GM18505 (cell line): Measurements from ENCODE around the gene GANAB.
"Not testable (repeated sequence)": the region's sequence is repeated elsewhere in the genome, so short reads cannot be mapped to it uniquely, and the experiment has no call there.

Source experiments
- ATAC-seq: cut with Tn5 transposase; IDR thresholded peaks from one replicate; pipeline ENCODE4 v1.9.1; 2021; ENCODE audit not compliant: unreplicated experiment
- POLR2A ChIP-seq: IDR thresholded peaks from 4 replicates; pipeline ENCODE4 v1.6.1; 2011; ENCODE audit warnings: borderline replicate concordance; ENCODE audit not compliant: insufficient read depth, insufficient read length; ENCODE audit errors: extremely low read depth

The GANAB gene

GRCh38 chr11:62621567-62622470 is 24.6 kb downstream of the GANAB start, which contains the start of gene B3GAT3:
Gene B3GAT3, minus strand, starts transcription at chr11:62621986. Its CDS starts 39 bp downstream, at chr11:62621947.
- peak; percentile 87 for TF ChIP-seq POLR2A
- ATAC-seq = peak; percentile 89

- no peak for ATAC-seq
- TF ChIP-seq POLR2A = no peak
Observed at GRCh38 chr11:62621027-62621566, 25.3 kb downstream of the GANAB start.

- ATAC-seq = not testable (repeated sequence)
Observed at GRCh38 chr11:62616957-62617356, 29.5 kb downstream of the GANAB start.

GRCh38 chr11:62615521-62615920 is 30.9 kb downstream of the GANAB start:
- TF ChIP-seq POLR2A = no peak
- no peak for ATAC-seq

- ATAC-seq = no peak
- TF ChIP-seq POLR2A = no peak
Observed at GRCh38 chr11:62614275-62614674, 32.1 kb downstream of the GANAB start.

GRCh38 chr11:62613291-62613778 is 33.1 kb downstream of the GANAB start:
- ATAC-seq = no peak
- no peak for TF ChIP-seq POLR2A

- TF ChIP-seq POLR2A = peak; percentile 55
Observed at GRCh38 chr11:62612366-62613290, 33.8 kb downstream of the GANAB start, which contains the start of the genes EML3 and ROM1. Gene EML3, minus strand, starts transcription at chr11:62612775. Its CDS starts 318 bp downstream, at chr11:62612457. Gene ROM1, plus strand, starts transcription at chr11:62613257. Its CDS starts 25 bp downstream, at chr11:62613282.

GRCh38 chr11:62611705-62612365 is 34.6 kb downstream of the GANAB start:
- TF ChIP-seq POLR2A = no peak
- no peak for ATAC-seq

More at GRCh38 chr11:62612366-62613290, 33.8 kb downstream of the GANAB start, which contains the start of the genes EML3 and ROM1:
- peak; percentile 77 for ATAC-seq

GRCh38 chr11:62610814-62611704 is 35.4 kb downstream of the GANAB start:
- ATAC-seq = no peak
- TF ChIP-seq POLR2A = no peak

GRCh38 chr11:62610403-62610802 is 36.0 kb downstream of the GANAB start:
- TF ChIP-seq POLR2A = no peak
- no peak for ATAC-seq

GRCh38 chr11:62608776-62609175 is 37.6 kb downstream of the GANAB start:
- no peak for ATAC-seq
- TF ChIP-seq POLR2A = no peak
